Measurements from ENCODE around the gene UROC1. TPM values are rescaled to one million over a fixed set of nuclear protein-coding genes. Genes with fewer than 3 reads are reported as not detected.

UROC1 gene
- total RNA-seq, 1 donor from 2014 or later, result not detected

- no peak overlapping the region for H3K27ac Mint-ChIP-seq (ENCODE audit: unreplicated experiment)
- peaks cover 2% of the 10 kb centered on the region for H3K9me3 Mint-ChIP-seq (ENCODE audit: unreplicated experiment)
- no peak for DNase-seq
- no peaks in the 10 kb centered on the region for H3K36me3 Mint-ChIP-seq (ENCODE audit: unreplicated experiment)
- H3K27me3 Mint-ChIP-seq (ENCODE audit: unreplicated experiment), result peaks cover 4% of the 10 kb centered on the region
- TF ChIP-seq CTCF (IDR thresholded peaks at IDR 0.05; ENCODE audit: partially characterized antibody, unreplicated experiment), result no peak
- peaks cover 12% of the 10 kb centered on the region for H3K4me1 Mint-ChIP-seq (ENCODE audit: low read depth, unreplicated experiment)
- H3K4me3 Mint-ChIP-seq (ENCODE audit: unreplicated experiment), result no peak overlapping the region
These were observed 81.9 kb downstream of the UROC1 start for GRCh38 chr3:126435456-126436315.

GRCh38 chr3:126434931-126435411, 82.6 kb downstream of the UROC1 start:
- Mint-ChIP-seq H3K4me1 (ENCODE audit: low read depth, unreplicated experiment) (peaks cover 12% of the 10 kb centered on the region), H3K36me3 (ENCODE audit: unreplicated experiment) (no peaks in the 10 kb centered on the region), H3K27ac (ENCODE audit: unreplicated experiment) (no peak overlapping the region), H3K4me3 (ENCODE audit: unreplicated experiment) (no peak overlapping the region), H3K27me3 (ENCODE audit: unreplicated experiment) (peaks cover 4% of the 10 kb centered on the region), H3K9me3 (ENCODE audit: unreplicated experiment) (peaks cover 2% of the 10 kb centered on the region)
- DNase-seq, result no peak
- no peak for TF ChIP-seq CTCF (IDR thresholded peaks at IDR 0.05; ENCODE audit: partially characterized antibody, unreplicated experiment)

- Mint-ChIP-seq H3K27ac (ENCODE audit: unreplicated experiment) (peak overlapping the region; percentile 59), H3K4me3 (ENCODE audit: unreplicated experiment) (peak overlapping the region; percentile 59), H3K4me1 (ENCODE audit: low read depth, unreplicated experiment) (peaks cover 12% of the 10 kb centered on the region), H3K36me3 (ENCODE audit: unreplicated experiment) (no peaks in the 10 kb centered on the region), H3K9me3 (ENCODE audit: unreplicated experiment) (peaks cover 2% of the 10 kb centered on the region), H3K27me3 (ENCODE audit: unreplicated experiment) (peaks cover 4% of the 10 kb centered on the region)
- no peak for TF ChIP-seq CTCF (IDR thresholded peaks at IDR 0.05; ENCODE audit: partially characterized antibody, unreplicated experiment)
- no peak for DNase-seq
These were observed 83.3 kb downstream of the UROC1 start for GRCh38 chr3:126434264-126434590.

GRCh38 chr3:126433496-126434263, 83.9 kb downstream of the UROC1 start:
- H3K36me3 Mint-ChIP-seq (ENCODE audit: unreplicated experiment), result no peaks in the 10 kb centered on the region
- peak overlapping the region; percentile 64 for H3K27ac Mint-ChIP-seq (ENCODE audit: unreplicated experiment)
- peaks cover 12% of the 10 kb centered on the region for H3K4me1 Mint-ChIP-seq (ENCODE audit: low read depth, unreplicated experiment)
- no peak for DNase-seq
- H3K9me3 Mint-ChIP-seq (ENCODE audit: unreplicated experiment), result peaks cover 2% of the 10 kb centered on the region
- TF ChIP-seq CTCF (IDR thresholded peaks at IDR 0.05; ENCODE audit: partially characterized antibody, unreplicated experiment), result no peak
- peaks cover 4% of the 10 kb centered on the region for H3K27me3 Mint-ChIP-seq (ENCODE audit: unreplicated experiment)
- no peak overlapping the region for H3K4me3 Mint-ChIP-seq (ENCODE audit: unreplicated experiment)

- Mint-ChIP-seq H3K9me3 (ENCODE audit: unreplicated experiment) (peaks cover 2% of the 10 kb centered on the region), H3K27me3 (ENCODE audit: unreplicated experiment) (peaks cover 4% of the 10 kb centered on the region), H3K36me3 (ENCODE audit: unreplicated experiment) (no peaks in the 10 kb centered on the region), H3K4me3 (ENCODE audit: unreplicated experiment) (no peak overlapping the region), H3K4me1 (ENCODE audit: low read depth, unreplicated experiment) (peaks cover 12% of the 10 kb centered on the region), H3K27ac (ENCODE audit: unreplicated experiment) (peak overlapping the region; percentile 64)
- DNase-seq, result no peak
- TF ChIP-seq CTCF (IDR thresholded peaks at IDR 0.05; ENCODE audit: partially characterized antibody, unreplicated experiment), result no peak
These were observed 84.5 kb downstream of the UROC1 start for GRCh38 chr3:126433105-126433430.
